IMR-90 (cell line): ENCODE measurements around the gene DNAH17. TPM values are rescaled to one million over a fixed set of nuclear protein-coding genes. Genes with fewer than 3 reads are reported as not detected.
"Not testable (repeated sequence)": the region's sequence is repeated elsewhere in the genome, so short reads cannot be mapped to it uniquely, and the experiment has no call there.

Source experiments
- ATAC-seq: fragments of 200-7000 bp; cut with Tn5 transposase; 2 replicates; pipeline ENCODE4 v1.9.1; 2020; ENCODE audit warnings: low read depth, mild to moderate bottlenecking, moderate library complexity
- BruUV-seq: library from RNA; stranded (reverse); fragments of 400-500 nt; replicated peaks from 2 replicates; lab custom pipeline; 2021; lab: Mats Ljungman, UMichigan
- CTCF ChIA-PET: fragments of 300-600 bp; formaldehyde crosslinking; extraction: SDS; loops from one replicate; lab custom pipeline; 2021; ENCODE audit warnings: antibody characterized with exemption; lab: Yijun Ruan, JAX
- POLR2A ChIA-PET: fragments of 300-600 bp; sonication (Branson Sonifier 250); formaldehyde crosslinking; loops from one replicate; lab custom pipeline; 2022; ENCODE audit warnings: antibody characterized with exemption; ENCODE audit not compliant: unreplicated experiment; lab: Charles Lee
- DNase-seq: peaks from one replicate; pipeline ENCODE4 v3.0.0; 2013
- H2AFZ ChIP-seq: replicated peaks from 2 replicates; pipeline ENCODE3; 2013; ENCODE audit warnings: low read length, mild to moderate bottlenecking; ENCODE audit not compliant: poor library complexity
- H2AK5ac ChIP-seq: 2 replicates; pipeline ENCODE4 v1.6.1; 2013; ENCODE audit warnings: low read depth, low read length, inconsistent platforms
- H2AK9ac ChIP-seq: replicated peaks from 2 replicates; pipeline ENCODE3; 2013; ENCODE audit warnings: mild to moderate bottlenecking, low read depth, low read length, moderate library complexity; ENCODE audit not compliant: poor library complexity
- H2BK120ac ChIP-seq: 2 replicates; pipeline ENCODE4 v1.6.1; 2013; ENCODE audit warnings: low read depth, low read length, inconsistent platforms
- H2BK15ac ChIP-seq: 3 replicates; pipeline ENCODE4 v1.6.1; 2013; ENCODE audit warnings: low read depth, low read length, inconsistent platforms
- H2BK20ac ChIP-seq: 2 replicates; pipeline ENCODE4 v1.6.1; 2013; ENCODE audit warnings: low read depth, mild to moderate bottlenecking, inconsistent platforms, low read length, moderate library complexity
- H2BK5ac ChIP-seq: 2 replicates; pipeline ENCODE4 v1.6.1; 2013; ENCODE audit warnings: mild to moderate bottlenecking, low read depth, low read length, inconsistent platforms; ENCODE audit not compliant: poor library complexity, severe bottlenecking
- H3K14ac ChIP-seq: replicated peaks from 2 replicates; pipeline ENCODE4 v1.6.1; 2013; ENCODE audit warnings: low read depth, low read length, inconsistent platforms
- H3K18ac ChIP-seq: 2 replicates; pipeline ENCODE4 v1.6.1; 2013; ENCODE audit warnings: low read depth, low read length, control low read depth
- H3K23ac ChIP-seq: 2 replicates; pipeline ENCODE4 v1.6.1; 2013; ENCODE audit warnings: low read depth, low read length, inconsistent platforms
- H3K27ac ChIP-seq: 2 replicates; pipeline ENCODE4 v1.5.1; 2013; ENCODE audit warnings: mild to moderate bottlenecking, control low read depth, low read length; ENCODE audit not compliant: insufficient read depth
- H3K27me3 ChIP-seq: 2 replicates; pipeline ENCODE4 v1.6.1; 2013; ENCODE audit warnings: low read length; ENCODE audit not compliant: control insufficient read depth, insufficient read depth
- H3K36me3 ChIP-seq: 2 replicates; pipeline ENCODE4 v1.6.1; 2013; ENCODE audit warnings: low read length, mixed read lengths; ENCODE audit not compliant: control insufficient read depth, insufficient read depth
- H3K4ac ChIP-seq: 2 replicates; pipeline ENCODE4 v1.6.1; 2013; ENCODE audit warnings: low read depth, low read length, inconsistent platforms
- H3K4me1 ChIP-seq: 2 replicates; pipeline ENCODE4 v1.6.1; 2013; ENCODE audit warnings: low read length, mixed read lengths; ENCODE audit not compliant: control insufficient read depth, insufficient read depth
- H3K4me2 ChIP-seq: 2 replicates; pipeline ENCODE4 v1.6.1; 2013; ENCODE audit warnings: low read depth, mild to moderate bottlenecking, control low read depth, low read length, moderate library complexity
- H3K4me3 ChIP-seq: 2 replicates; pipeline ENCODE4 v1.5.1; 2013; ENCODE audit warnings: low read depth, mild to moderate bottlenecking, control low read depth, low read length, moderate library complexity; ENCODE audit not compliant: insufficient read depth
- H3K56ac ChIP-seq: 2 replicates; pipeline ENCODE4 v1.6.1; 2013; ENCODE audit warnings: low read length, inconsistent platforms; ENCODE audit not compliant: insufficient read depth; ENCODE audit errors: extremely low read depth
- H3K79me1 ChIP-seq, 2 experiments: 2 replicates each; pipeline ENCODE4 v1.6.1; 2013; ENCODE audit warnings: low read length in 2 of 2, inconsistent platforms in 1 of 2, low read depth in 1 of 2
- H3K9ac ChIP-seq: 2 replicates; pipeline ENCODE4 v1.6.1; 2013; ENCODE audit warnings: low read depth, low read length, control low read depth
- H3K9me1 ChIP-seq: 2 replicates; pipeline ENCODE4 v1.6.1; 2013; ENCODE audit warnings: low read length, inconsistent platforms; ENCODE audit not compliant: insufficient read depth
- H3K9me3 ChIP-seq: 2 replicates; pipeline ENCODE4 v1.6.1; 2013; ENCODE audit warnings: low read length; ENCODE audit not compliant: control insufficient read depth, insufficient read depth
- H4K20me1 ChIP-seq: 2 replicates; pipeline ENCODE4 v1.6.1; 2013; ENCODE audit warnings: low read length, inconsistent platforms; ENCODE audit not compliant: insufficient read depth
- H4K5ac ChIP-seq: 2 replicates; pipeline ENCODE4 v1.6.1; 2013; ENCODE audit warnings: mild to moderate bottlenecking, low read depth, low read length, control low read depth
- H4K8ac ChIP-seq, 2 experiments: 2 replicates each; pipeline ENCODE4 v1.6.1; 2013; ENCODE audit warnings: low read depth in 2 of 2, low read length in 2 of 2, control low read depth in 1 of 2, inconsistent platforms in 1 of 2
- H4K91ac ChIP-seq: 2 replicates; pipeline ENCODE4 v1.6.1; 2013; ENCODE audit warnings: low read depth, low read length, inconsistent platforms; ENCODE audit not compliant: insufficient read depth
- WGBS, 2 experiments: methylation state at CpG; one replicate each; pipeline versions ENCODE4 v1.1.5 to v1.1.7; 2013; ENCODE audit warnings: missing lambda C conversion rate in 2 of 2; ENCODE audit not compliant: insufficient read length in 1 of 2; ENCODE audit errors: extremely low coverage in 2 of 2; 5-methylcytosine and 5-hydroxymethylcytosine counted together
- dilution Hi-C: fragments of 300-500 bp; cut with HindIII; formaldehyde crosslinking; loops from one replicate; pipeline ENCODE4 v1.14.3; 2018; ENCODE audit warnings: low sequenced_read_pairs; ENCODE audit not compliant: unreplicated experiment
- in situ Hi-C: fragments of 300-500 bp; cut with MboI; formaldehyde crosslinking; loops from 3 replicates; pipeline ENCODE4 v1.14.3; 2019; ENCODE audit warnings: low sequenced_read_pairs, inconsistent platforms, mixed read lengths
- intact Hi-C: fragments of 100-400 bp; cut with micrococcal nuclease; formaldehyde crosslinking; loops from 2 replicates; pipeline ENCODE4 v1.10.0; 2022
- polyA plus RNA-seq, 3 experiments: library from polyadenylated mRNA; depleted of rRNA; stranded (reverse); fragments of >200 nt; gene quantifications; 2 replicates each; pipeline ENCODE4 v1.2.3, GENCODE V29; 2012; ENCODE audit warnings: low replicate concordance in 1 of 3
- total RNA-seq: library from RNA; depleted of rRNA; stranded (reverse); fragments of >200 nt; gene quantifications from 2 replicates; pipeline ENCODE4 v1.2.3, GENCODE V29; 2012

The DNAH17 gene
- total and polyA plus RNA-seq, 2 of the 4 experiments (the other 2 are of a cell fraction): not detected

- H3K4me1 ChIP-seq, POLR2A ChIA-PET, H4K8ac ChIP-seq, H3K9ac ChIP-seq, H3K18ac ChIP-seq, H3K4ac ChIP-seq, H2BK20ac ChIP-seq, H2AFZ ChIP-seq, H3K27me3 ChIP-seq, intact Hi-C loops, H2AK5ac ChIP-seq, H3K27ac ChIP-seq, H3K56ac ChIP-seq, H2BK120ac ChIP-seq, in situ Hi-C loops, H3K23ac ChIP-seq, DNase-seq, BruUV-seq, ATAC-seq, H2AK9ac ChIP-seq, H2BK15ac ChIP-seq, dilution Hi-C loops, H3K14ac ChIP-seq, H3K4me3 ChIP-seq, H3K36me3 ChIP-seq, H4K91ac ChIP-seq, CTCF ChIA-PET, H2BK5ac ChIP-seq, H4K20me1 ChIP-seq, H3K9me3 ChIP-seq, H3K79me1 ChIP-seq, H3K4me2 ChIP-seq, H4K5ac ChIP-seq, H3K9me1 ChIP-seq: not testable (repeated sequence)
- 91% methylated on average over 7 of the region's 19 CpGs; no CpG with 5 or more reads in 1 of the 2 experiments for WGBS, 2 experiments
Measured at GRCh38 chr17:78466109-78466785, 110.9 kb downstream of the DNAH17 start.
